GM18870 (cell line): ENCODE results near the gene AATK.

Experiments
- ATAC-seq: cut with Tn5 transposase; IDR thresholded peaks from one replicate; pipeline ENCODE4 v1.9.1; 2021; ENCODE audit warnings: moderate library complexity; ENCODE audit not compliant: unreplicated experiment

AATK gene

GRCh38 chr17:81195941-81196495 lies 30.0 kb upstream of the AATK start:
- ATAC-seq = no peak

GRCh38 chr17:81194941-81195901 lies 29.2 kb upstream of the AATK start:
- no peak for ATAC-seq

GRCh38 chr17:81194225-81194760 lies 28.3 kb upstream of the AATK start:
- ATAC-seq = no peak

GRCh38 chr17:81193470-81194224 lies 27.6 kb upstream of the AATK start:
- no peak for ATAC-seq

DNA sequence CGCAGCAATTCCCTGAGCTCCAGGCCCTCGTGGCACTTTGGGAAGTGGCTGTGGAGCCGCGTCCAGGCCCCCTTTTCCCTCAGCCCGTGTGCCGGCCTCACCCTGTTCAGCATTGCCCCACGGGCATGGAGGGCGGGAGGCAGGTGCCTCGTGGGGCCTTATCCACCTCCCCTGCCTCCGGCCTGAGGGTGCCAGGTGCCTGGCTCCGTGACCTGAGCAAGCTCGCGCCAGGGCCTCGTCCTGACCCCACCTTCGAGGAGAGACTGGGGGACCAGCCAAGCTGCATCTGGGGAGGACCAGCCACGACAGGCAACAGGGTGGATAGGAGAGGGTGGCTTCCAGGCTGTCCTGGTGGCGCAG lies 27.0 kb upstream of the AATK start:
- no peak for ATAC-seq

DNA sequence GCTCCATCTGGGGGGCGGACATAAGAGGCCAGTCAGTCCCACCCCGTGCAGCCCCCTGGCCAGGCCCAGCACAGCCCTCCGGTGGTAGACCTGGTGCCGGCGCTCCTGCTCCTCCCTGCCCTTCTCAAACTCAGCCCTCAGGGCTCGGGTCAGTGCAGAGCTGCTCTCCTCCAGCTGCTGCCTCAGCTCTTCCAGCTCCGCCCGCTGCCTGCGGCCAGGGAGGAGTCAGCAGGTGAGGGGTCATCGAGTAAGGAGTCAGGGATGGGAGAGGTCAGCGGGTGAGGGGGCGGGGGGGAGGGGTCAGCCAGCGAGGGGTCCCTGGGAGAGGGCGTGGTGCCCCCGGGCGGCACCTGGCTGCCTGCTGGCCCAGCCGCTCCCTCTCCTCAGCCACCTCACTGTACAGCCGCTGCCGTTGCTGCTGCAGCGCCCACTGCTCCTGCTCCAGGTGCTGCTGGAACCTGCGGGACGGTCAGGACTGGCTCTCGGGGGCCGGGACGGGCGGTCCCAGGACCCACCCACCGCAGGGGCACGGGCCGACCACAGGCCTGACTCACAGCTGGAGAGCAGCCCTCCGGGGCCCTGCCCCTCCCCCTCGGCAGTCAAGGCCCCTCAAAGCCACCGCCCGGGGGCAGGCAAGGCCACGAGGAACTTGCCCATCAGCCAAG lies 26.5 kb upstream of the AATK start:
- ATAC-seq = no peak

DNA sequence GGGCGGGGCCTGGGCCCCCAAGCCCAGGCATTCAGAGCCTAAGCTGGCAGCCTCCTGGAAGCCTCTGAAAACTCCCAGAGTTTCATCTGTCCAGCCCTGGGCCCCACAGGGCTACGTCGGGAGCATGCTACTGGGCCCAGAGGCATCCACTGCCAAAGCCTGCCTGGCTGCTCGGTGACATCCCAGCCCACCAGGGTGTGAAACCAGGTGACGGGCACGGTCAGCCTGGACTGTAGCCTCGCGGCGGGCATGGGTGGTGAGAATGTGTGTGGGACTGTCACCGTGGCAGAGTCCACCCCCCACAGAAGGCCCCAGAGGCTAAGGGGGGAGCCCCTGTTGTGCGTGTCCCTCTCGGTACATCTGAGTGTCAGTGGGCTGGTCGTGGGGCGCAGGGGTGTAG lies 25.6 kb upstream of the AATK start:
- ATAC-seq = no peak

- ATAC-seq = no peak
Measured at GRCh38 chr17:81191116-81191515, 25.1 kb upstream of the AATK start.

GRCh38 chr17:81190591-81190990 lies 24.6 kb upstream of the AATK start:
- no peak for ATAC-seq

- ATAC-seq = no peak
Measured at GRCh38 chr17:81189670-81190530, 23.9 kb upstream of the AATK start.

GRCh38 chr17:81189016-81189415 lies 23.0 kb upstream of the AATK start:
- ATAC-seq = no peak

GRCh38 chr17:81188491-81188840 lies 22.4 kb upstream of the AATK start:
- ATAC-seq = no peak

DNA sequence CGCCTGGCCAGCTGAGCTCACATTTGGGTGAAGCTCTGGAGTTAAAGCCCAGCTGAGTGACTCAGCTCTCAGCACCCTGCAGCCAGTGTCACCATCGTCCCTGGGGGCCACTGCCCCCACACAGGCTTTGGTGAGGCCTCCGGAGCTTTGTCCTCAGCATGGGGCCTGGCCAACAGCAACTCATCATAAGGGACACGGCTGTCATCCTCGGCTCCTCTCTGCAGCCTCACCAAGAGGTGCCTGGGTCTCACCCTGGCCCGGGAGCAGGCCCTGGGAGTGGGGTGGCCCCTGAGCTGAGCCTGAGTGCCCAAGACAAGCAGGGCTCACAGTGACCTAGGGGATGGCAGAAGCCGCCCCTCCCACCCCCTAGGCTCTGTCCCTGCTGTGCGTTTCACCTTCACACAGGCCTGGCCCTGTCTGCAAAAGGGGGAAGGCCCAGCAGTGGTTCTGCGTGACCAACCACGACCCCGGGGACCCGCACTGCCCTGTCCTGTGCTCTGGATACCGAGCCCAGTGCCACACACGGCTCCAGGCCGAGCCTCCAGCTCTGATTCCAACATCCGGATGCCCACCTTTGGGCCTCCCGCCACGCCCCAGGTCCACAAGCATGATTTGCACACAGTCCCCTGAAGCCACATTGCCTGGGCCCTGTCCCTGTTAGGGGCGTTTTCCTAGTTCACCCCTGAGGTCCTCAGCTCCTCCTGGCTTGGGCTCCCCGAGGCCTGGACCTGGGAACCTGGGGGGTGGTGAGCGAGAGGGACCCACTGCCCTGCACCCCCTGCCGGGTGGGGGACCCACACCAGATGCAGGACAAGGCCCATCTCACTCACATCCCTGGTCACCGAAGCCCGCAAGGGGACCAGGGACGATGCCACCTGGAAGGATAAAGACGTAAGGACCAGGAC lies 21.8 kb upstream of the AATK start:
- ATAC-seq = no peak

DNA sequence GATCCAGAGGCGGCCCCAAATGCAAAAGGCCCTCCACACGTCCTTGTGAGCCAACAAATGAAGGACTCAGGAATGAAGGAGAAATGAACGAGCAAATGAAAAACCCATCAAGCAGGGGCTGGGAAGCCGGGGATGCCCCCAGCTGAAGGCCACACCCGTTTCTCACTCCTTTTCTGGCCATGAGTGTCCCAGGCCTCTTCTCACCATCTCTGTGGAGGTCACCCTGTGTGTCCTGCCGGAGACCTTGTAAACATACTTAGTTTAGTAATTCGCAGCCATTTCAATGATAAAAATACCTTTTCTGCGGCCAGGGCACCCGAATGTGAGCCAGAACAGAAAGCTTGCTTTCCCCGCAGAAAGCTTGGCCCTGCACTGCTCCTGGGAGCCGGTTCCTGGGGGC lies 21.1 kb upstream of the AATK start:
- no peak for ATAC-seq

- ATAC-seq = no peak
Measured at GRCh38 chr17:81186203-81186602, 20.2 kb upstream of the AATK start.

GRCh38 chr17:81184555-81184954 lies 18.5 kb upstream of the AATK start:
- ATAC-seq = no peak

- no peak for ATAC-seq
Measured at GRCh38 chr17:81183807-81184206, 17.8 kb upstream of the AATK start.

DNA sequence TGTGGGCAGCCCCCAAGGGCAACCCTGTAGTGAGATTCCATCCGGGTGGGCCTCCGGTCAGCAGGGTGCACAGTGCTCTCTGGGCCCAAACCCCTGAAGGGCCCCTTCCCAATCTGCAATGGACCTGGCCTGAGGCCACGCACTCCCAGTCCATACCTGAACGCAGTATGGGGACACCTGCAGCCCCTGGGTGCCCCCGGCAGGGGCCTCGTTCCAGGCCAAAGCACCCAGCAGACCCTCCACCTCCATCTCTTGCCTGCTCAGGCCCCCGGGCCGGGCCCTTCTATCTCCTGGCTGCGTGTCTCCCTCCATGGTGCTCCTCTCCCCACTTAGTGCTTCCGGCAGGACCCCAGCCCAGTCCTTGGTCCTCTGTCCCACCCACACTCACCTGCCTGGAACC lies 17.3 kb upstream of the AATK start:
- ATAC-seq = no peak

DNA sequence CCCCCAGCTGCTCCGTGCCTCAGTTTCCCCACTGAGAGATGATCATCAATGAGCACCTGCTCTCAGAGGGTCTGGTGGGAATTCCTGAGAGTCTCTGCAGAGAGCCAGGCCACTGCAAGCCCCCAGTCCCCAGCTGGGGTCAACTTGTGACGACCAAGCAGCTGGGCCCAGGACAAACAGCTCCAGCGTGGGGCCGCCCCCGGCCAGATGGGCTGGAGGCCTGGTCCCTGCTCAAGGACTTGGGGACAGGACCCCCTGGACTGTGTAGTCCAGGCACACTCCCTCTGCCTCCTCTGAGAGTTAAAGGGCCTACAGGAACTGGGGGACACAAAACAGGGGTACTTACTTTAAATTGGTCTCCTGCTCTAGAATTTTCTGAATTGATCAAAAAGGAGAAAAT lies 16.6 kb upstream of the AATK start:
- no peak for ATAC-seq
